HG03045 (cell line): Measurements from ENCODE around the gene CCDC47.
"Not testable (repeated sequence)": the region's sequence is repeated elsewhere in the genome, so short reads cannot be mapped to it uniquely, and the experiment has no call there.

Source experiments
- ATAC-seq: cut with Tn5 transposase; IDR thresholded peaks from one replicate; pipeline ENCODE4 v1.9.1; 2021; ENCODE audit warnings: mild to moderate bottlenecking, moderate library complexity; ENCODE audit not compliant: unreplicated experiment

The CCDC47 gene

GRCh38 chr17:63773272-63774140 lies at the start of gene CCDC47:
CCDC47 (minus strand) TSS chr17:63773597; CDS start chr17:63766175, 7,422 bp downstream.
- ATAC-seq: peak; percentile 87

GRCh38 chr17:63822537-63822936 lies 49.1 kb upstream of the CCDC47 start:
- no peak for ATAC-seq

GRCh38 chr17:63821804-63822203 lies 48.4 kb upstream of the CCDC47 start:
- ATAC-seq: no peak

GRCh38 chr17:63820963-63821561 lies 47.7 kb upstream of the CCDC47 start:
- ATAC-seq: no peak

- no peak for ATAC-seq
These were observed 46.5 kb upstream of the CCDC47 start for GRCh38 chr17:63819585-63820537.

- no peak for ATAC-seq
These were observed 45.7 kb upstream of the CCDC47 start for GRCh38 chr17:63819131-63819530.

- ATAC-seq: no peak
These were observed 44.5 kb upstream of the CCDC47 start for GRCh38 chr17:63817736-63818385.

DNA sequence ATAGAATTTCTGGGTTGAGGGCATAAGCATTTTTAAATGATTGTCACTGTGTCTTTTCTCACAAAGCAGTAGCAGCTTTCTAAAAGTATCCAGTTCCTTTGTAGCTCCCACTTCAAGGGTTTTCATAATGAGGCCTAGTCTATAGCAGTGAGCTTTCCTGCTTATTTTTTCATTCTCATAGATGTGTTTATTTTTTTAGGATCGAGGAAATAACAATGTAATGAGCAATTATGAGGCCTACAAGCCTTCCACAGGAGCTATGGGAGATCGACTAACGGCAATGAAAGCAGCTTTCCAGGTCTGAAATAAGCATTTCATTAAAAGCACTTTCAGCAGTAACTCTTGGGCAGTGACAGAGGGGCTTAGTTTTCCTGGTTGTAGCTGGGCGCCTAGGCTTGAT lies 43.3 kb upstream of the CCDC47 start:
- no peak for ATAC-seq

DNA sequence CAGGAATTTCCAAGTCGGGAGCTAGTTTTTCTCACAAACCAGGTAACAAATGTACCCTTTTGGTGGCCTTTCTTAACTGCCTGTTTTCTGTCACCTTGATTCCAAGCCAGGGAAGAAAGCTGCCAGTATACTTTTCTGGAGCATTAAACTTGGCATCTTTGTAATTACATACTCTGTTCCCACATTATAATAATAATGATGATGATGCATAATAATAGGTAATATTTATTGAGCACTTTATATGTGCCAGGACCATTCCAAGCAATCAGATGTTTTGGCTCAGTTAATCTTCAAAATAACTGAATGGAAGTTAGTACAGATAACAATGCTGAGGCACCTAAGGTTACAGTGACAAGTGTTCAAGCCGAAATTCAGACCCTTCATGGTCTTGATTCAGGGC lies 42.7 kb upstream of the CCDC47 start:
- ATAC-seq: no peak

- no peak for ATAC-seq
These were observed 36.6 kb upstream of the CCDC47 start for GRCh38 chr17:63809970-63810369.

DNA sequence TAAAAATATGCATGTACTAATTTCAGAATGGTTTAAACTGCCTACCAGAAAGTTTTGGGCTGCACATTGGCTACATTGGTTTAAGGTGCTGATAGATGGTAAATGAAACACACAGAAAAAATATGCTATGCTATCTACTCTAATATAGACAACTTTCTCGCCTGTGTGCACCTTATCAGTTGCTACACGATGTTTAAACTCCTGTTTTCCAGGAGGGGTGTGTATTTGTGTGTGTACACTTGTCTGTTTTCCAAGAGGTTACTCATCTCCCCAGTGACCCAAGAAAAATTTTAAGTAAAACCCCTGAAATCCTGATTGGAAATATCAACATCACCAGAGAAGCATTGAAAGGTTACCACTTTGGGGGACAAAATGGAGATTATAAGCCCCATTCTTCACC lies 32.2 kb upstream of the CCDC47 start:
- no peak for ATAC-seq

DNA sequence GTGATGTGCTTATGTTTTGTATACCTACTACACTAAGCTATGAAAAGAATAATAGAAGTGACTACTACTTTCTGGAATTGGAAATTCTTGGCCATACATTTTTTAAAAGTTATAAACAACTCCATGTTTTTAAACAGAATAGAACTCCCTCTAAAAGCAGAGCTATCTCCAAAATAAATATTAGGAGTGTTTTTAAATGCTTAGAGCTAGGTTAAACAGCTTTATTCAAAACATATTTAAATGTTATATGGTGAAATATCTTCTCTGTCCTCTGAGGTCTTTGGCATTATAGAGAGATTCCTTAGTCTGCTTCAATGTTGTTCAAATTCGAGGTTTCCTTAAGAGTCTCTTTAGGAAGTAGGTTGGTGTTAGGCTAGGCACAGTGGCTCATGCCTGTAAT lies 30.9 kb upstream of the CCDC47 start:
- ATAC-seq: no peak

GRCh38 chr17:63800783-63801182 lies 27.4 kb upstream of the CCDC47 start:
- no peak for ATAC-seq

GRCh38 chr17:63798572-63799106 lies 25.2 kb upstream of the CCDC47 start:
- no peak for ATAC-seq

- ATAC-seq: not testable (repeated sequence)
These were observed 23.0 kb upstream of the CCDC47 start for GRCh38 chr17:63796375-63796774.

DNA sequence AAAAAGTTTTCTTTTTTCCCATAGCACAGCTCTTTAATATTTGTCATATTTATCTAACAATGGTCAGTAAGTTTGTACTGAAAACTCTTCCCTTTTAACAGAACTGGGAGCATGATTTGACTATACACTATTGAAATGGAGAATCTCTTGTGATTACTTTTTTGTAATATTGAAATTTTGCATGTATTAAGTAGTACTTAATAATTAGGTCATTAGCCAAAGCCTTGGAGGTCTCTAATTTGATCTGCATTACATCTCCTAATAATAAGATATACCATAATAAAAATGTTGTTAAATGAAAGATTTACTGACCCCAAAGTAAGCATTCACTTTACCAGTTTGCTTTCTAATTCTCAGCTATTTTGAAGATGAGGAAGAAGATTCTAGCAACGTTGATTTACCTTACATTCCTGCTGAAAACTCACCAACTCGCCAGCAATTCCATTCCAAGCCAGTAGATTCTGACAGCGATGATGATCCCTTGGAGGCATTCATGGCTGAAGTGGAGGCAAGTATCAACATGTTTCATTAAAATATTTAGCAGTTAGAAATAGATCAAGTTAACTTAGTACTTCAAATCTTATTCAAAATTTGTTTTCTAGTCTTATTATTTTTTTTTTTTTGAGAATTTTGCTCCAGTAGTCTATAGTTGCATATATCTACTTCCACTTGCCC lies 18.8 kb upstream of the CCDC47 start:
- no peak for ATAC-seq

DNA sequence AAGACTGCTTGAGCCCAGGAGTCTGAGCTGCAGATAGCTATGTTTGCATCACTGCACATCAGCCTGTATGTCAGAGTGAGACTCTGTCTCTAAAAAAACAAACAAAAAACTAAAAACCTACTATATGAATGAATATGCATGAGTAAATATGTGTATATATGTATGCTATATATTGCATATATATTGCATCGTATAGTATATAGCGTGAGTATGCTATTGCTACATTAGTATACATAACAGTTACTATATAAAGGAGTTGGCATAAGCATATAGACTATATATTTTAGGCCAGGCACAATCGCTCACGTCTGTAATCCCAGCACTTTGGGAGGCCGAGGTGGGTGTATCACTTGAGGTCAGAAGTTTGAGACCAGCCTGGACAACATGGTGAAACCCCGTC lies 16.7 kb upstream of the CCDC47 start:
- ATAC-seq: no peak

DNA sequence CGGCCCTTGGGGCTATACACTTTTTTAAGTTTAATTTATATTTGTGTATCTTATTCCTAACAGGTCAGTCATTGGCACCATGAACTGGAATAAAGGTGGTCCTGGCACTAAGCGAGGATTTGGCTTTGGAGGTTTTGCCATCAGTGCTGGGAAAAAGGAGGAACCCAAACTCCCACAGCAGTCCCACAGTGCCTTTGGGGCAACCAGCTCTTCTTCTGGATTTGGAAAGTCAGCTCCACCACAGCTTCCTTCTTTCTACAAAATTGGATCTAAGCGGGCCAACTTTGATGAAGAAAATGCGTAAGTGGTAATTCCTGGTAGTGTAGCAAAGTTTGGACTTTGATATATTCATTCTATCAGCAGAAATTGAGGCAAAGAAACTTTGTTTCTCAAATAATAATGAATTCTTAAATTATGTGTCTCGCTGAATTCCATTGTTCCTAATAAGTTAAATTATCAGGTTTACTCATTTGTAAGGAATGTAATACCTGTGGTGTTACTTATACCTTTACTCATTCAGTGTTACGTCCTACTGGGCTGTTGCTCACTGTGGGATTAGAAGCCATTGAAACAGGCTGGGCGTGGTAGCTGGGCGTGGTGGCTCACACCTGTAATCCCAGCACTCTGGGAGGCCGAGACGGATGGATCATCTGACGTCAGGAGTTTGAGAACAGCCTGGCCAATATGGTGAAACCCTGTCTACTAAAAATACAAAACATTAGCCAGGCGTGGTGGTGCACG lies 13.7 kb upstream of the CCDC47 start:
- no peak for ATAC-seq

DNA sequence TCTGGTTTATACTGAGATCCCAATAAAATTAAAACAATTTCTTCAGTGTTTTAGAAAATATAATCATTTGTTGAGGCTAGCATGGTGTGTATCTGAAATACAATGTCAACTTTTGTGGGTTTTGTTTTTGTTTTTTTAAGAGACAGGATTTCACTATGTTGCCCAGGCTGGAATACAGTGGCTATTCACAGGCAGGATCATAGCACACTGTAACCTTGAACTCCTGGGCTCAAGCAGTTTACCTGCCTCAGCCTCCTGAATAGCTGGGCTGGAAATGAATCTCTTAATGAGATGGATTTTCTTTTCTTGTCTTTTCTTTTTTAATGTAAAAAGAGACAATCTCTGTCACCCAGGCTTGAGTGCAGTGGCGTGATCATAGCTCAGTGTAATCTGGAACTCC lies 12.7 kb upstream of the CCDC47 start:
- no peak for ATAC-seq
